ENCODE measurements around the gene FBRSL1. TPM values are rescaled to one million over a fixed set of nuclear protein-coding genes. Genes with fewer than 3 reads are reported as not detected.

The FBRSL1 gene
- total and polyA plus RNA-seq, 2 of the 8 experiments (the other 6 are each of a cell fraction or from before 2014, with no cell fraction given), result 18.4 to 109 TPM

DNA sequence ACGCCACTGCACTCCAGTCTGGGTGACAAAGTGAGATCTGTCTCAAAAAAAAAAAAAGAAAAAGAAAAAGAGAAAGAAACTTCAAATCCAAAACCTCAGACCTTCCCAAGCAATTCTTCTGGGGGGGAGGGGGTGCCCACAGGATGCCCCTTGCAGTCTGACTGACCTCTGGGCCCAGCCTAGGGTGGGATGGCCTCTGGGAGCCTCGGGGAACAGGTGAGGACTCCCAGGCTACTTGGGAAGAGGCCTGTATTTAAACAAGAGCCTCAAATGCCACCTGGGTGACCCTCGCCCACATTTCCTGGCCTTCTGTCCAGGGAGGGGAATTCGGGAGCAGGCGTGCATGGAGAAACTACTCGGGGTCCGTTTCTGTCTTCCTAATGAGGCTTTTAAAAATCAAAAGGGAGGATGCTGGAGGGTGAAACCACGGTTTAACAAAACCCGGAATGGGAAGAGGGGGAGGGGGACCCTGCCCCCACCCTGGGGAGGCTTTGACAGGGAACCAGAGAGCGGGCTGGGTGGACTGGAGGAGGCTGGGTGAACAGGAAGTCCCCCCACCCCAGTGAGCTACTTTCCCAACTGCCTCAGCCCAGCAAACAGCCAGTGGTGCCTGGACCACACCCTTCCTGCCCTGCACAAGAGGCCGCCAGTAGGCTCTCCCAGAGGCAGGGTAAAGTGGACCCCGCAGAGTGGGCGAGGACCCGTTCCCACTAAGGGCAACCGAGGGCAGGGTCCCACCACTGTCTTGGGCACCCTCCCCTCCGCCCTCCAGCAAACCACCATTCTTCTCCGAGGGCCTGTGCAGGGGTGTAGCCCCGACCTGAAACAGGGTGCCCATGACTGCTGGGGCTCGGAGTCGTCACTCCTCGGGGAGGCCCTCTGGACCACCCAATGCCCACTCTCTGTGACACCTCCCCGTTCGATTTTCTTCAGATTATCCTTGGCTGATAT lies 1.5 kb upstream of the FBRSL1 start:
- H3K23me2 ChIP-seq (ENCODE audit: low read depth, low read length), result peaks cover 10% of the 10 kb centered on the region; the same call in 1 of the 2 replicates
- FAIRE-seq, result no peak
- no peak overlapping the region; the same call in 1 of the 2 replicates for H3K18ac ChIP-seq (ENCODE audit: extremely low read depth, low read length)
- peak overlapping the region in 3 of 4 experiments; percentile 26 to 80 (median 40); a peak in 4 of 8 replicates for H3K4me3 ChIP-seq (ENCODE audit: extremely low read depth in 1 of 4, insufficient read depth in 2 of 4, low read depth in 3 of 4, low read length in 4 of 4)
- H3K27ac ChIP-seq (ENCODE audit: low read depth, low read length), result no peak overlapping the region
- H2BK12ac ChIP-seq (ENCODE audit: low read depth, low read length), result no peak overlapping the region
- H2BK120ac ChIP-seq (replicated peaks; ENCODE audit: low read depth, low read length), result no peak overlapping the region
- H3K23ac ChIP-seq (ENCODE audit: insufficient read length), result no peak overlapping the region
- no peaks in the 10 kb centered on the region for H3K36me3 ChIP-seq (ENCODE audit: control insufficient read depth in 2 of 4, insufficient read depth in 4 of 4, low read length in 3 of 4)
- no peak overlapping the region for H2BK15ac ChIP-seq (ENCODE audit: low read length)
- no peak overlapping the region for H3K14ac ChIP-seq (ENCODE audit: insufficient read length)
- H3K9ac ChIP-seq (replicated peaks in 1 of 4; ENCODE audit: extremely low read depth in 1 of 4, low read depth in 3 of 4, low read length in 3 of 4), result no peak overlapping the region
- H3K56ac ChIP-seq (replicated peaks; ENCODE audit: insufficient read length, low read depth, low read length), result no peak overlapping the region
- no peak overlapping the region for H2BK20ac ChIP-seq (ENCODE audit: low read length)
- peaks cover 25 to 26% of the 10 kb centered on the region in 2 experiments for H4K20me1 ChIP-seq (replicated peaks in 1 of 2; ENCODE audit: control insufficient read depth in 1 of 2, insufficient read depth in 2 of 2, low read length in 2 of 2)
- peaks cover 24 to 73% (median 56%) of the 10 kb centered on the region in 4 experiments for H3K27me3 ChIP-seq (replicated peaks in 1 of 4; ENCODE audit: control insufficient read depth in 3 of 4, extremely low read depth in 1 of 4, insufficient read depth in 3 of 4, low read length in 3 of 4)
- peaks cover 0 to 14% (median 1%) of the 10 kb centered on the region in 4 experiments; a peak in 3 of 7 replicates for H3K4me1 ChIP-seq (replicated peaks in 1 of 4; ENCODE audit: control insufficient read depth in 3 of 4, insufficient read depth in 4 of 4, low read length in 3 of 4)
- DNase-seq (ENCODE audit: low read depth in 1 of 2, low spot score in 2 of 2), result no peak
- no peak overlapping the region for H3K4ac ChIP-seq (replicated peaks; ENCODE audit: insufficient read length, low read depth, low read length)
- peaks cover 8% of the 10 kb centered on the region; the same call in 1 of the 2 replicates for H3K79me1 ChIP-seq (ENCODE audit: low read depth, low read length)
- H3K79me2 ChIP-seq (ENCODE audit: control insufficient read depth in 1 of 2, insufficient read depth in 2 of 2, low read length in 2 of 2), result peaks cover 0 to 25% of the 10 kb centered on the region in 2 experiments; a peak in 3 of 4 replicates
- ChIA-PET POLR2A (ENCODE audit: partially characterized antibody) (no interaction called here), CTCF (ENCODE audit: partially characterized antibody) (interaction anchor here (0.8 to 2.5 kb wide), 2 partner anchors 12 to 28 kb away, joined by 3 to 11 read pairs; no protein-coding TSS in a partner anchor)
- H4K91ac ChIP-seq (replicated peaks; ENCODE audit: insufficient read length, low read length), result no peak overlapping the region
- peak overlapping the region; percentile 50 to 69 for H3K4me2 ChIP-seq (ENCODE audit: insufficient read depth in 1 of 2, low read depth in 2 of 2, low read length in 2 of 2)
- H2AK5ac ChIP-seq (ENCODE audit: low read depth, low read length), result 0 out of 2 replicates have a peak overlapping the region, but pooled peaks have one; percentile 13
- 63% methylated on average over 23 of the region's 23 CpGs; no CpG with 5 or more reads in 1 of the 2 experiments for WGBS, 2 experiments (ENCODE audit: extremely low coverage in 1 of 2, insufficient coverage in 1 of 2, insufficient read length in 1 of 2, insufficient replicate concordance in 2 of 2, low coverage in 1 of 2, low lambda C conversion rate in 2 of 2, missing lambda C conversion rate in 1 of 2)
- H3K9me3 ChIP-seq (ENCODE audit: insufficient read depth in 2 of 2, low read depth in 1 of 2, low read length in 1 of 2), result no peaks in the 10 kb centered on the region
- no peak overlapping the region; the same call in 1 of the 2 replicates for H4K8ac ChIP-seq (ENCODE audit: extremely low read depth, insufficient read depth, low read length)
- no peak overlapping the region for H2AFZ ChIP-seq (ENCODE audit: low read length)
- no peak overlapping the region for H4K5ac ChIP-seq (ENCODE audit: insufficient read length, low read depth, low read length)
- H2BK5ac ChIP-seq (ENCODE audit: low read depth, low read length), result no peak overlapping the region
- TF ChIP-seq SP1 (IDR thresholded peaks at IDR 0.05; ENCODE audit: low read depth, low read length), result no peak
- no peak for TF ChIP-seq EP300 (IDR thresholded peaks at IDR 0.05; ENCODE audit: borderline replicate concordance in 1 of 2, low read depth in 2 of 2, low read length in 2 of 2)
- TF ChIP-seq KDM5A (IDR thresholded peaks at IDR 0.05; ENCODE audit: low read length), result no peak
- no peak for TF ChIP-seq SIN3A (conservative IDR thresholded peaks at IDR 0.05 in 1 of 2, IDR thresholded peaks at IDR 0.05 in 1 of 2; ENCODE audit: low read depth in 1 of 2, low read length in 2 of 2)
- no peak for TF ChIP-seq POU5F1 (IDR thresholded peaks at IDR 0.05; ENCODE audit: low read depth, low read length)
- TF ChIP-seq GTF2F1 (IDR thresholded peaks at IDR 0.05; ENCODE audit: borderline replicate concordance, low read depth, low read length), result no peak
- TF ChIP-seq BACH1 (IDR thresholded peaks at IDR 0.05; ENCODE audit: low read length), result no peak
- TF ChIP-seq GABPA (IDR thresholded peaks at IDR 0.05; ENCODE audit: borderline replicate concordance, insufficient read depth, low read length), result no peak
- TF ChIP-seq, protein P1, sequence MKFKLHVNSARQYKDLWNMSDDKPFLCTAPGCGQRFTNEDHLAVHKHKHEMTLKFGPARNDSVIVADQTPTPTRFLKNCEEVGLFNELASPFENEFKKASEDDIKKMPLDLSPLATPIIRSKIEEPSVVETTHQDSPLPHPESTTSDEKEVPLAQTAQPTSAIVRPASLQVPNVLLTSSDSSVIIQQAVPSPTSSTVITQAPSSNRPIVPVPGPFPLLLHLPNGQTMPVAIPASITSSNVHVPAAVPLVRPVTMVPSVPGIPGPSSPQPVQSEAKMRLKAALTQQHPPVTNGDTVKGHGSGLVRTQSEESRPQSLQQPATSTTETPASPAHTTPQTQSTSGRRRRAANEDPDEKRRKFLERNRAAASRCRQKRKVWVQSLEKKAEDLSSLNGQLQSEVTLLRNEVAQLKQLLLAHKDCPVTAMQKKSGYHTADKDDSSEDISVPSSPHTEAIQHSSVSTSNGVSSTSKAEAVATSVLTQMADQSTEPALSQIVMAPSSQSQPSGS (IDR thresholded peaks at IDR 0.05; ENCODE audit: low read length), result no peak
